HL-60 (cell line): ENCODE results near the gene PHLPP2.

ENCODE experiments used
- DNase-seq, 2 experiments: peaks; one replicate each; pipeline ENCODE4 v3.0.0-alpha.2; 2010 to 2020; ENCODE audit warnings: low read depth in 1 of 2, low spot score in 1 of 2
- H3K27ac ChIP-seq: fragments of 250-450 bp; sonication (Bioruptor Pico); replicated peaks from 2 replicates; pipeline ENCODE4 v1.5.1; 2020; ENCODE audit warnings: mild to moderate bottlenecking, moderate library complexity
- H3K27me3 ChIP-seq: fragments of 250-450 bp; sonication (Bioruptor Pico); 2 replicates; pipeline ENCODE4 v1.5.1; 2021; ENCODE audit warnings: mild to moderate bottlenecking, moderate library complexity; ENCODE audit not compliant: insufficient read depth, poor library complexity, severe bottlenecking
- H3K4me3 ChIP-seq: replicated peaks from 2 replicates; pipeline ENCODE4 v1.5.1; 2011; ENCODE audit warnings: mild to moderate bottlenecking, control low read depth, low read length; ENCODE audit not compliant: insufficient read depth
- GABPA ChIP-seq: IDR thresholded peaks from 2 replicates; pipeline ENCODE4 v1.6.1; 2012; ENCODE audit warnings: low read depth
- POLR2AphosphoS5 ChIP-seq: IDR thresholded peaks from 2 replicates; pipeline ENCODE4 v1.6.1; 2012; ENCODE audit warnings: low read depth
- SPI1 ChIP-seq: IDR thresholded peaks from 2 replicates; pipeline ENCODE4 v1.6.1; 2012; ENCODE audit warnings: low read depth, mild to moderate bottlenecking, borderline replicate concordance
- TF ChIP-seq, protein P1 (sequence below): IDR thresholded peaks from one replicate; pipeline ENCODE4 v1.5.1; 2011; ENCODE audit warnings: low read length, control low read depth, inconsistent platforms; ENCODE audit not compliant: insufficient read depth
- TF ChIP-seq, protein P2 (sequence below): IDR thresholded peaks from 2 replicates; pipeline ENCODE4 v1.6.1; 2012; ENCODE audit warnings: low read depth; ENCODE audit not compliant: insufficient replicate concordance

The PHLPP2 gene

DNA sequence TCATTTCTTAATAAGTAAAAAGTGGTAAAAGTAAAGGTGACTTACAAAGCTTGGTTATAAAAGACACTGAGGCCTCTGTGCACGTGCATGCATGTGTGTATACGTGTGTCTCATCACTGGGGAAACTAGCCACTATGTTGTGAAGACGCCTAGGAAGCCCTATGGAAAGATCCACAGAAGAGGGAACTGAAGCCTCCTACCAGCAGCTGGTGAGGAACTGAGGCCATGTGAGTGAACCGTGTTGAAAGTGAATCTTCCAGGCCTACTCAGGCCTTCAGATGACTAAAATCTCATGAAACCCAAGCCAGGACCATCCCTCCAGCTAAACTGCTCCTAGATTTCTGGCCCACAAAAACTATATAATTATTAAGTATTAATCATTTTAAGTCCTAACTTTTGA is 23.7 kb downstream of the PHLPP2 start:
- Histone ChIP-seq H3K27ac (no peak overlapping the region), H3K4me3 (no peak overlapping the region), H3K27me3 (no peaks in the 10 kb centered on the region)
- no peak for DNase-seq
- TF ChIP-seq GABPA: no peak
- TF ChIP-seq, protein P1, sequence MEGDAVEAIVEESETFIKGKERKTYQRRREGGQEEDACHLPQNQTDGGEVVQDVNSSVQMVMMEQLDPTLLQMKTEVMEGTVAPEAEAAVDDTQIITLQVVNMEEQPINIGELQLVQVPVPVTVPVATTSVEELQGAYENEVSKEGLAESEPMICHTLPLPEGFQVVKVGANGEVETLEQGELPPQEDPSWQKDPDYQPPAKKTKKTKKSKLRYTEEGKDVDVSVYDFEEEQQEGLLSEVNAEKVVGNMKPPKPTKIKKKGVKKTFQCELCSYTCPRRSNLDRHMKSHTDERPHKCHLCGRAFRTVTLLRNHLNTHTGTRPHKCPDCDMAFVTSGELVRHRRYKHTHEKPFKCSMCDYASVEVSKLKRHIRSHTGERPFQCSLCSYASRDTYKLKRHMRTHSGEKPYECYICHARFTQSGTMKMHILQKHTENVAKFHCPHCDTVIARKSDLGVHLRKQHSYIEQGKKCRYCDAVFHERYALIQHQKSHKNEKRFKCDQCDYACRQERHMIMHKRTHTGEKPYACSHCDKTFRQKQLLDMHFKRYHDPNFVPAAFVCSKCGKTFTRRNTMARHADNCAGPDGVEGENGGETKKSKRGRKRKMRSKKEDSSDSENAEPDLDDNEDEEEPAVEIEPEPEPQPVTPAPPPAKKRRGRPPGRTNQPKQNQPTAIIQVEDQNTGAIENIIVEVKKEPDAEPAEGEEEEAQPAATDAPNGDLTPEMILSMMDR: no peak
- TF ChIP-seq POLR2AphosphoS5: no peak

DNA sequence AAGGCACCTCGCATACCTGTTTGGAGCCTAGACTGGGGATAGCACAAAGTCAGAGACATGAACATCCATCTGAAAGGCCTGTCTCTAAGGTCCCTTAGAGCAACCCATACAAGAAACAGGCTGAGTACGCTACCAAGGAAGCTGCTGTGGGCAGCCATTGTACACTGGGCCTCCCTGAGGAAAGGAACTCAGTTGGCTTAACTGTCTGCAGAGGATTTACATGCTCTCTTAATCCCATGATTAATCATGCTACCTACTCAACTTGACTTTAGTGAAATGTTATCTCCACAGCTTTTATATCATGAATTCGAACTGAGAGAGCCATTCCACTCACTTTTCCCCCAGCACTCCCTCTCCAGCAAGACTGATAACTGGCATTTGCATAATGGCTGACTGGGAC is 26.0 kb downstream of the PHLPP2 start:
- no peak for DNase-seq
- Histone ChIP-seq H3K27ac (no peak overlapping the region), H3K27me3 (no peaks in the 10 kb centered on the region), H3K4me3 (no peak overlapping the region)
- TF ChIP-seq POLR2AphosphoS5 (no peak), SPI1 (no peak), GABPA (no peak)
- TF ChIP-seq, protein P2, sequence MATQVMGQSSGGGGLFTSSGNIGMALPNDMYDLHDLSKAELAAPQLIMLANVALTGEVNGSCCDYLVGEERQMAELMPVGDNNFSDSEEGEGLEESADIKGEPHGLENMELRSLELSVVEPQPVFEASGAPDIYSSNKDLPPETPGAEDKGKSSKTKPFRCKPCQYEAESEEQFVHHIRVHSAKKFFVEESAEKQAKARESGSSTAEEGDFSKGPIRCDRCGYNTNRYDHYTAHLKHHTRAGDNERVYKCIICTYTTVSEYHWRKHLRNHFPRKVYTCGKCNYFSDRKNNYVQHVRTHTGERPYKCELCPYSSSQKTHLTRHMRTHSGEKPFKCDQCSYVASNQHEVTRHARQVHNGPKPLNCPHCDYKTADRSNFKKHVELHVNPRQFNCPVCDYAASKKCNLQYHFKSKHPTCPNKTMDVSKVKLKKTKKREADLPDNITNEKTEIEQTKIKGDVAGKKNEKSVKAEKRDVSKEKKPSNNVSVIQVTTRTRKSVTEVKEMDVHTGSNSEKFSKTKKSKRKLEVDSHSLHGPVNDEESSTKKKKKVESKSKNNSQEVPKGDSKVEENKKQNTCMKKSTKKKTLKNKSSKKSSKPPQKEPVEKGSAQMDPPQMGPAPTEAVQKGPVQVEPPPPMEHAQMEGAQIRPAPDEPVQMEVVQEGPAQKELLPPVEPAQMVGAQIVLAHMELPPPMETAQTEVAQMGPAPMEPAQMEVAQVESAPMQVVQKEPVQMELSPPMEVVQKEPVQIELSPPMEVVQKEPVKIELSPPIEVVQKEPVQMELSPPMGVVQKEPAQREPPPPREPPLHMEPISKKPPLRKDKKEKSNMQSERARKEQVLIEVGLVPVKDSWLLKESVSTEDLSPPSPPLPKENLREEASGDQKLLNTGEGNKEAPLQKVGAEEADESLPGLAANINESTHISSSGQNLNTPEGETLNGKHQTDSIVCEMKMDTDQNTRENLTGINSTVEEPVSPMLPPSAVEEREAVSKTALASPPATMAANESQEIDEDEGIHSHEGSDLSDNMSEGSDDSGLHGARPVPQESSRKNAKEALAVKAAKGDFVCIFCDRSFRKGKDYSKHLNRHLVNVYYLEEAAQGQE: no peak
- TF ChIP-seq, protein P1: no peak

- TF ChIP-seq GABPA: no peak
- TF ChIP-seq, protein P1: no peak
- no peak for TF ChIP-seq POLR2AphosphoS5
- TF ChIP-seq, protein P2: no peak
- TF ChIP-seq SPI1: no peak
- no peak overlapping the region for H3K4me3 ChIP-seq
- DNase-seq: no peak
- H3K27ac ChIP-seq: no peak overlapping the region
- no peaks in the 10 kb centered on the region for H3K27me3 ChIP-seq
Measured at GRCh38 chr16:71693164-71693563, 31.3 kb downstream of the PHLPP2 start.

DNA sequence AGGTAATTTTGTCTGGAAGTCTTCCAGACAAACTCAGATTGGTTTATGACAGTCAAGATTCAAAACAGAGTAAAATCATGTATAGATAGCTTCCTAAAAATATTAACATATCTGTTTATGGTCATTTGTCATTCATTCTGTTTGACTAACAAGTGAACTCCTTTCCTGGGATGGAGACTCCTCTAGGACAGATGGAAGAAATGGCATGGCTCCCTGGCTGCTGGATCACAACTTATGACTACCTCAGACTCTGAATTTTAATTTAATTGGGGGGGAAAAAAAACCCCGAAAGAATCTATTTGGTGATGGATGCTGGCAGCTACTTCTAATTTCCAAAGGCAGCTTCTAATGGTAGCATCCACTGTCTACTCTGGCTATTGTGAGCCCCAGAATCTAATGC is 34.6 kb downstream of the PHLPP2 start:
- no peak overlapping the region for H3K4me3 ChIP-seq
- no peak for TF ChIP-seq POLR2AphosphoS5
- TF ChIP-seq SPI1: no peak
- TF ChIP-seq, protein P1: no peak
- TF ChIP-seq GABPA: no peak
- TF ChIP-seq, protein P2: no peak
- no peaks in the 10 kb centered on the region for H3K27me3 ChIP-seq
- H3K27ac ChIP-seq: no peak overlapping the region
- DNase-seq: no peak
